CD4-positive, alpha-beta T cell (primary cell): Measurements from ENCODE around the gene CCDC175. TPM values are rescaled to one million over a fixed set of nuclear protein-coding genes. Genes with fewer than 3 reads are reported as not detected.

Source experiments
- ATAC-seq: fragments of 200-7000 bp; cut with Tn5 transposase; one replicate; pipeline ENCODE4 v1.10.0; 2022; ENCODE audit warnings: mild to moderate bottlenecking; ENCODE audit not compliant: poor library complexity
- CTCF ChIA-PET: fragments of 350-600 bp; sonication (Branson Sonifier 250); formaldehyde crosslinking; loops from one replicate; lab custom pipeline; 2021; ENCODE audit warnings: antibody characterized with exemption, inconsistent platforms; lab: Charles Lee
- POLR2A ChIA-PET: fragments of 350-600 bp; sonication (Branson Sonifier 250); formaldehyde crosslinking; loops from one replicate; lab custom pipeline; 2021; ENCODE audit warnings: antibody characterized with exemption, inconsistent platforms; lab: Charles Lee
- DNase-seq, 14 experiments: peaks; one replicate each; pipeline ENCODE4 v3.0.0-alpha.2; 2013 to 2020; ENCODE audit warnings: mixed read lengths in 2 of 14
- H3K27ac ChIP-seq, 2 donors: one replicate each; pipeline versions ENCODE4 v1.5.1 to v1.7.0; 2013; ENCODE audit warnings: low read length in 2 of 2, low read depth in 1 of 2, mild to moderate bottlenecking in 1 of 2
- H3K27me3 ChIP-seq, 2 experiments: 1 replicate in 1 of 2; 2 replicates in 1 of 2; pipeline versions ENCODE4 v1.6.1 to v1.7.0; 2013; ENCODE audit warnings: low read length in 2 of 2, control low read depth in 1 of 2, mild to moderate bottlenecking in 1 of 2, moderate library complexity in 1 of 2; ENCODE audit not compliant: insufficient read depth in 2 of 2, control insufficient read depth in 1 of 2
- H3K36me3 ChIP-seq: one replicate; pipeline ENCODE4 v1.6.1; 2013; ENCODE audit warnings: low read length, control low read depth; ENCODE audit not compliant: insufficient read depth
- H3K4me1 ChIP-seq: one replicate; pipeline ENCODE4 v1.6.1; 2013; ENCODE audit warnings: low read length, control low read depth; ENCODE audit not compliant: insufficient read depth
- H3K4me3 ChIP-seq: one replicate; pipeline ENCODE4 v1.5.1; 2013; ENCODE audit warnings: mild to moderate bottlenecking, low read length, moderate library complexity
- H3K9me3 ChIP-seq, 2 experiments: 1 replicate in 1 of 2; 2 replicates in 1 of 2; pipeline versions ENCODE4 v1.6.1 to v1.7.0; 2013; ENCODE audit warnings: low read length in 2 of 2, mild to moderate bottlenecking in 2 of 2, control low read depth in 1 of 2, moderate library complexity in 1 of 2; ENCODE audit not compliant: control insufficient read depth in 1 of 2, insufficient read depth in 1 of 2
- H3K27ac Mint-ChIP-seq: one replicate; pipeline ENCODE4 v1.8.0; 2020; ENCODE audit warnings: mixed read lengths
- H3K27me3 Mint-ChIP-seq: one replicate; pipeline ENCODE4 v1.8.0; 2021; ENCODE audit warnings: mixed read lengths
- H3K36me3 Mint-ChIP-seq: one replicate; pipeline ENCODE4 v1.8.0; 2021; ENCODE audit warnings: low read depth, mixed read lengths
- H3K4me1 Mint-ChIP-seq: one replicate; pipeline ENCODE4 v1.8.0; 2021; ENCODE audit warnings: low read depth, mixed read lengths
- H3K4me3 Mint-ChIP-seq: one replicate; pipeline ENCODE4 v1.8.0; 2020; ENCODE audit warnings: mild to moderate bottlenecking, mixed read lengths
- H3K9me3 Mint-ChIP-seq: one replicate; pipeline ENCODE4 v1.8.0; 2020; ENCODE audit warnings: mixed read lengths
- intact Hi-C, 2 experiments: fragments of 100-400 bp; cut with DNase I in 1 of 2; cut with micrococcal nuclease in 1 of 2; formaldehyde crosslinking; loops; one replicate each; pipeline versions ENCODE4 v1.15.1 to v1.9.0; 2023 to 2025; cut with DNase I, micrococcal nuclease
- total RNA-seq, 174 experiments: library from RNA in 2 of 174; stranded (reverse) in 2 of 174; gene quantifications; one replicate each; pipeline ENCODE4 v1.2.3 and lab custom pipeline; 2021 to 2026
- TF ChIP-seq, protein P1 (sequence below): fragments of 200-600 bp; IDR thresholded peaks from one replicate; pipeline ENCODE4 v1.8.0; 2022; ENCODE audit warnings: antibody characterized with exemption, mild to moderate bottlenecking

Gene CCDC175
- total RNA-seq, 2 experiments from 2014 or later, result not detected

GRCh38 chr14:59580911-59581310 is 4.3 kb upstream of the CCDC175 start:
- POLR2A ChIA-PET, result no interaction called here
- intact Hi-C loops, result no loop called here

DNA sequence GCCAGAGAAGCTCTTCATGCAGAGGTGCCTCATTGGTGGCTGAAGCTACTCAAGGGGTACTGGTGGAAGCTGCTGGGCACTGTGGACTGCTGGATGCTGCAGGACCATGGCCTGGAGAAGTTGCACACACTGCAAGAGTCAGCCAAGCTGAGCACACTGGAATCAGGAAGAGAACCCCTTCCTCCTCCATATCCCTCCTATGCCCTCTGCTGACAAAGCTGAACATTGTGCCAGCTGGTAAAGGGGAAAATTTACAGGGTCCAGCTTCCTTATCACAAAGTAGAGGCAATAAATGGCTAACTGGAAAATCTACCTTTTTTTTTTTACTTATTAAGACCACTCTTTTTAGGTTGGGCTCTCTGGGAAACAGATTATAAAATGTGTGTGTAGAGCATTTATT is 6.5 kb downstream of the CCDC175 start:
- Histone ChIP-seq H3K4me3 (no peak overlapping the region), H3K36me3 (no peaks in the 10 kb centered on the region), H3K27ac (no peak overlapping the region), H3K4me1 (no peaks in the 10 kb centered on the region), H3K9me3 (no peaks in the 10 kb centered on the region), H3K27me3 (peaks cover 0 to 15% of the 10 kb centered on the region in 2 experiments)
- POLR2A ChIA-PET, result interaction anchor here (0.7 kb wide), 1 partner anchor 240 kb away, joined by 3 read pairs; no protein-coding TSS in a partner anchor
- no peaks in the 10 kb centered on the region for H3K36me3 Mint-ChIP-seq
- no peaks in the 10 kb centered on the region for H3K4me1 Mint-ChIP-seq
- DNase-seq, result no peak
- H3K27ac Mint-ChIP-seq, result no peak overlapping the region
- ATAC-seq, result no peak
- CTCF ChIA-PET, result no interaction called here
- intact Hi-C loops, result no loop called here
- H3K27me3 Mint-ChIP-seq, result peaks cover 29% of the 10 kb centered on the region
- H3K9me3 Mint-ChIP-seq, result no peaks in the 10 kb centered on the region
- TF ChIP-seq, protein P1, sequence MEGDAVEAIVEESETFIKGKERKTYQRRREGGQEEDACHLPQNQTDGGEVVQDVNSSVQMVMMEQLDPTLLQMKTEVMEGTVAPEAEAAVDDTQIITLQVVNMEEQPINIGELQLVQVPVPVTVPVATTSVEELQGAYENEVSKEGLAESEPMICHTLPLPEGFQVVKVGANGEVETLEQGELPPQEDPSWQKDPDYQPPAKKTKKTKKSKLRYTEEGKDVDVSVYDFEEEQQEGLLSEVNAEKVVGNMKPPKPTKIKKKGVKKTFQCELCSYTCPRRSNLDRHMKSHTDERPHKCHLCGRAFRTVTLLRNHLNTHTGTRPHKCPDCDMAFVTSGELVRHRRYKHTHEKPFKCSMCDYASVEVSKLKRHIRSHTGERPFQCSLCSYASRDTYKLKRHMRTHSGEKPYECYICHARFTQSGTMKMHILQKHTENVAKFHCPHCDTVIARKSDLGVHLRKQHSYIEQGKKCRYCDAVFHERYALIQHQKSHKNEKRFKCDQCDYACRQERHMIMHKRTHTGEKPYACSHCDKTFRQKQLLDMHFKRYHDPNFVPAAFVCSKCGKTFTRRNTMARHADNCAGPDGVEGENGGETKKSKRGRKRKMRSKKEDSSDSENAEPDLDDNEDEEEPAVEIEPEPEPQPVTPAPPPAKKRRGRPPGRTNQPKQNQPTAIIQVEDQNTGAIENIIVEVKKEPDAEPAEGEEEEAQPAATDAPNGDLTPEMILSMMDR, result no peak
- H3K4me3 Mint-ChIP-seq, result no peak overlapping the region

More at GRCh38 chr14:59580911-59581310, 4.3 kb upstream of the CCDC175 start:
- Histone ChIP-seq H3K4me1 (peaks cover 9% of the 10 kb centered on the region), H3K36me3 (no peaks in the 10 kb centered on the region), H3K4me3 (no peak overlapping the region), H3K9me3 (peaks cover 0 to 9% of the 10 kb centered on the region in 2 experiments), H3K27me3 (peaks cover 6 to 8% of the 10 kb centered on the region in 2 experiments), H3K27ac (no peak overlapping the region)
- H3K9me3 Mint-ChIP-seq, result no peaks in the 10 kb centered on the region
- DNase-seq, result no peak
- no peak overlapping the region for H3K27ac Mint-ChIP-seq
- CTCF ChIA-PET, result no interaction called here
- TF ChIP-seq, protein P1, result no peak
- ATAC-seq, result no peak
- no peaks in the 10 kb centered on the region for H3K36me3 Mint-ChIP-seq
- peaks cover 33% of the 10 kb centered on the region for H3K27me3 Mint-ChIP-seq
- H3K4me3 Mint-ChIP-seq, result no peak overlapping the region
- H3K4me1 Mint-ChIP-seq, result peaks cover 7% of the 10 kb centered on the region

DNA sequence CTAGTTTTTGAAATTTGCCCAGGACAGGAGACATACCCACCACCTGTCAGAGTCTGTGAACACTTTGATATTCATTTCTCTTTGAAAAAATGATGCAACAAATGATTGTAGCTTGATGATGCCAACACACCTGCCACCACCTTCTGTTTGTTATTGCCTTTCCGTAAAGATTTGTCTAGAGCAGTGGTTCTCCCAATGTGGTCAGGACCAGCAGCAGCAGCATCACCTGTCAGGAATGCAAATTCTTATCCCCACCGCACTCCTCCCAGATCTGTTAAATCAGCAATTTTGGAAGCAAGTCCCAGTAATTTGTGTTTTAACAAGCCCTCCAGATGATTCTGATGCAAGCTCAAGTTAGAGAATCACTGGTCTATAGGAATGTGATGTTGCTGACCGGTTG is 9.9 kb downstream of the CCDC175 start:
- Mint-ChIP-seq H3K4me1 (no peaks in the 10 kb centered on the region), H3K36me3 (no peaks in the 10 kb centered on the region), H3K27me3 (peaks cover 37% of the 10 kb centered on the region), H3K9me3 (no peaks in the 10 kb centered on the region), H3K27ac (no peak overlapping the region), H3K4me3 (no peak overlapping the region)
- Histone ChIP-seq H3K36me3 (no peaks in the 10 kb centered on the region), H3K27me3 (peaks cover 0 to 20% of the 10 kb centered on the region in 2 experiments), H3K9me3 (no peaks in the 10 kb centered on the region), H3K27ac (no peak overlapping the region), H3K4me1 (no peaks in the 10 kb centered on the region), H3K4me3 (no peak overlapping the region)
- ChIA-PET CTCF (interaction anchor here (2.0 kb wide), 1 partner anchor 10 kb away, joined by 10 read pairs; the partner anchor contains the start of gene CCDC175), POLR2A (no interaction called here)
- ATAC-seq (no peak), DNase-seq (no peak)
- TF ChIP-seq, protein P1, result no peak
- intact Hi-C loops, result no loop called here
